ENCODE measurements around the gene GCDH.

Gene GCDH

DNA sequence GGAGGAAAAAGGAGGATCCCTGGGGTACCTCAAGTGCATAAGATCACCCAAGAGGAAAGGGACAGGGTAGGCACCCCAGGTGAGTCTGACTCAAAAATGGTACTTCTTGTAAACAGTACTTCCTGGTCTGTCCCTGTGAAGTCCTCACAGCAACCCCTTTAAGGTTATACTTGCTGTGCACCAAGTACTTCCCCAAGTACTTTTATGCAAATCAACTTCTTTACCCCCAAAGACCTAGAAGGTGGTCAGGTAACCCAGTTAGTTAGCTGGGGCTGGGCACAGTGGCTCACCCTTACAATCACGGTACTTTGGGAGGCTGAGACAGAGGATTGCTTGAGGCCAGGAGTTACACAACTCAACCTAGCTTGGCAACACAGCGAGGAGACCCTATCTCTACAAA, 49.9 kb downstream of the GCDH start:
- no peak for DNase-seq (ENCODE audit: low read depth)

GRCh38 chr19:12943437-12944044, 52.6 kb downstream of the GCDH start:
- DNase-seq (ENCODE audit: low read depth), result no peak

- DNase-seq (ENCODE audit: low read depth), result no peak
Measured at GRCh38 chr19:12944104-12944674, 53.2 kb downstream of the GCDH start.

- DNase-seq (ENCODE audit: low read depth), result peak; percentile 93
Measured at GRCh38 chr19:12945479-12946091, 54.6 kb downstream of the GCDH start, which contains the start of gene RAD23A. Gene RAD23A, plus strand, starts transcription at chr19:12945862. Its CDS starts 87 bp downstream, at chr19:12945949.

DNA sequence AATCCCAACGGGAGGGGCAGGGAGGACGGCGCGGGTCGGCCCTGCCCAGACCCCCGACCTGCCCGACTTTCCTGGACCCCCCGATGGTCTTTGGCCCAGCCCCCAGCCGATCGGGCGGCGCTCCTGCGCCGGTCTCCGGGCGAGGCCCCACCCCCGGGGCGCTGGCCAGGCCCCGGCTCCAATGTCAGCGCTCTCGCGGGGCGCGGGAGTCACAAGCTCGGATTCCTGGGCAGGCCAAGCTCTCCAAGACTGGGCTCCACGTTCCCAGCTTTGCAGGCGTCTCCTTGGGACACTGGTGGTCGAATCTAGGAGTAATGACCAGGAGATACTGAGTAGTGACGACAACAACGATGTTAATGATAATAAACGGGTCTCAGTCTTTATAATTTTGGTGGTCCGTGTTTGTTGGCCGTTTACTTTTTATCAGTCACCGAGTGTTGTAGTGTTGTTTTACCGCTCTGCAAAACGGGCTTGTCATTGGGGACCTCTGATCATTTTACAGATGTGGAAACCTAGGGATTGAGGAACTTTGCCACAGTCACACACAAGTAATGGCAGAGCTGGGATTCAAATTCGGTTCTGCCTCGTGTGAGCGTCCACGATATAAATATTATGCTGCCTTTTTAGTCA, 55.2 kb downstream of the GCDH start:
- no peak for DNase-seq (ENCODE audit: low read depth)

DNA sequence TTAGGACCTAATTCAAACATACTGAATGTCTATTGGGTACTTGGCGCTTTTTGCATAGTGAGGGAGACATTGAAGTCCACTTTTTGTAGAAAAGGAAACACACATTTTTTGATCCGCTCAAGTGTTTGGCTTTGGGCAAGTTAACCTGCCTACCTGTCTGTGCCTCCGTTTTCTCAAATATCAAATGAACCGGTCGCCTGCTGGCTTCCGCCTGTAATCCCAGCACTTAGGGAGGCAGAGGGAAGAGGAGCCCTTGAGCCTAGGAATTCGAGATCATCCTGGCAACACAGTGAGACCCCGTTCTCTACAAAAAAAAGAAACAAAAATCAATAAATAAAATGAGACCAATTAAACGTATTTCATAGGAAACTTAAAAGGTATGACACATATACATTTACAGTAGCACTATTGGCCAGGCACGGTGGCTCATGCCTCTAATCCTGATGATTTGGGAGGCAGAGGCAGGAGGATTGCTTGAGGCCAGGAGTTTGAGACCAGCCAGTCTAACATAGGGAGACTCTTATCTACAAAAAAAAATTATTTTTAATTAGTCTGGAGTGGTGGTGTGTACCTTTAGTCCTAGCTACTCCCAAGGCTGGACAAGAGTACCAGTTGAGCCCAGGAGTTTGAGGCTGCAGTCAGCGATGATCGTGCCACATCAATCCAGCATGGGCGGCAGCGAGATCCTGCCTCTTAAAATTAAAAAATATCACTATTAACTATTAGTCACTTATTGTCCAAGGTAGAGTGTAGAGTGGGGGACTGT, 56.0 kb downstream of the GCDH start:
- DNase-seq (ENCODE audit: low read depth), result no peak

GRCh38 chr19:12947702-12948611, 57.0 kb downstream of the GCDH start:
- DNase-seq (ENCODE audit: low read depth), result no peak

DNA sequence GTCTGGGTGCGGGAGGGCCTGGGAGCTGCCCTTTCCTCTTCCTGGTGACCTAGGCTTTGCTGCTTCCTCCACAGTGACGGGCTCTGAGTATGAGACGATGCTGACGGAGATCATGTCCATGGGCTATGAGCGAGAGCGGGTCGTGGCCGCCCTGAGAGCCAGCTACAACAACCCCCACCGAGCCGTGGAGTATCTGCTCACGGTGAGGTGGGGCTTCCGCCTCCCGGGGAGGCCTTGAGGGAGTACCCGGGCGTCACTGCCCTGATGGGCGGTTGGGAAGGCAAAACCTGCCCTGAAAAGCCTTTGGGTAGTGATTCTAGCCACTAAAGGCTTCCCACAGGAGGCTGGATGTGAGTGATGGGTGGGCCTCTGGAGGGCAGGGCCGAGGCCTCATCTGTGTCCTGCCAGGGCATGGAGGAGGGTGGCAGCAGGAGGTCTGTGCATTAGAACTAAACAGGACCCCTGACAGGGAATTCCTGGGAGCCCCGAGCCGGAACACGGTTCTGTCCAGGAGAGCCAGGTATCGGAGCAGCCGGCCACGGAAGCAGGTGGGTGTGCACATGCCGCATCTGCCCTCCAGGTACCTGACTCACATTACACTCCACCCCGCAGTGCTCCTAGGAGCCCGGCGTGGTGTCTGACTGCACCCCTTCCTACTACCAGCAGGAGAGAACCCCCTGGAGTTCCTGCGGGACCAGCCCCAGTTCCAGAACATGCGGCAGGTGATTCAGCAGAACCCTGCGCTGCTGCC, 57.8 kb downstream of the GCDH start:
- no peak for DNase-seq (ENCODE audit: low read depth)

All from HS-27A (cell line).